CD4-positive, alpha-beta T cell treated with Interleukin-21 for 1 hour (primary cell): ENCODE results near the gene TMPRSS11D.

Experiments used
- DNase-seq: peaks from one replicate; pipeline ENCODE4 v3.0.0-alpha.2; 2020

Gene TMPRSS11D

GRCh38 chr4:67883902-67884301, at the start of gene TMPRSS11D:
TMPRSS11D (minus strand) TSS chr4:67884002; CDS start chr4:67883933, 69 bp downstream.
- no peak for DNase-seq

- DNase-seq = no peak
Observed at GRCh38 chr4:67933038-67933437, 49.2 kb upstream of the TMPRSS11D start.

- DNase-seq = no peak
Observed at GRCh38 chr4:67931256-67931655, 47.5 kb upstream of the TMPRSS11D start.

- no peak for DNase-seq
Observed at GRCh38 chr4:67929426-67929825, 45.6 kb upstream of the TMPRSS11D start.

- no peak for DNase-seq
Observed at GRCh38 chr4:67928546-67928945, 44.7 kb upstream of the TMPRSS11D start.

- no peak for DNase-seq
Observed at GRCh38 chr4:67927251-67927650, 43.4 kb upstream of the TMPRSS11D start.

GRCh38 chr4:67926485-67926884, 42.7 kb upstream of the TMPRSS11D start:
- no peak for DNase-seq

- DNase-seq = no peak
Observed at GRCh38 chr4:67922697-67923096, 38.9 kb upstream of the TMPRSS11D start.

- DNase-seq = no peak
Observed at GRCh38 chr4:67918428-67918827, 34.6 kb upstream of the TMPRSS11D start.

GRCh38 chr4:67915400-67915966, 31.7 kb upstream of the TMPRSS11D start:
- DNase-seq = no peak

- DNase-seq = no peak
Observed at GRCh38 chr4:67912080-67912479, 28.3 kb upstream of the TMPRSS11D start.

GRCh38 chr4:67911638-67912037, 27.8 kb upstream of the TMPRSS11D start:
- DNase-seq = no peak

- no peak for DNase-seq
Observed at GRCh38 chr4:67911141-67911540, 27.3 kb upstream of the TMPRSS11D start.

GRCh38 chr4:67910585-67910905, 26.7 kb upstream of the TMPRSS11D start:
- no peak for DNase-seq

GRCh38 chr4:67909905-67910584, 26.2 kb upstream of the TMPRSS11D start:
- DNase-seq = peak; percentile 46

GRCh38 chr4:67907650-67908049, 23.8 kb upstream of the TMPRSS11D start:
- DNase-seq = no peak

- DNase-seq = no peak
Observed at GRCh38 chr4:67899096-67899495, 15.3 kb upstream of the TMPRSS11D start.

- no peak for DNase-seq
Observed at GRCh38 chr4:67897686-67898085, 13.9 kb upstream of the TMPRSS11D start.

GRCh38 chr4:67896421-67897065, 12.7 kb upstream of the TMPRSS11D start:
- no peak for DNase-seq

GRCh38 chr4:67894659-67895058, 10.9 kb upstream of the TMPRSS11D start:
- no peak for DNase-seq

- DNase-seq = no peak
Observed at GRCh38 chr4:67892905-67893304, 9.1 kb upstream of the TMPRSS11D start.

GRCh38 chr4:67892253-67892652, 8.5 kb upstream of the TMPRSS11D start:
- no peak for DNase-seq

- no peak for DNase-seq
Observed at GRCh38 chr4:67891645-67892044, 7.8 kb upstream of the TMPRSS11D start.

- no peak for DNase-seq
Observed at GRCh38 chr4:67886281-67886680, 2.5 kb upstream of the TMPRSS11D start.

- no peak for DNase-seq
Observed at GRCh38 chr4:67885762-67886161, 2.0 kb upstream of the TMPRSS11D start.
